HepG2 (cell line): Measurements from ENCODE around the gene DIP2C. TPM values are rescaled to one million over a fixed set of nuclear protein-coding genes. Genes with fewer than 3 reads are reported as not detected.

Experiments
- ELF4 ChIP-seq: sonication (generic); formaldehyde crosslinking; IDR thresholded peaks from 2 replicates; pipeline ENCODE4 v1.5.0; 2020; ENCODE audit warnings: missing genetic modification reagents, mild to moderate bottlenecking, moderate library complexity, borderline replicate concordance
- GFI1 ChIP-seq: sonication (generic); formaldehyde crosslinking; IDR thresholded peaks from 2 replicates; pipeline ENCODE4 v1.5.0; 2020; ENCODE audit warnings: missing genetic modification reagents, mild to moderate bottlenecking, borderline replicate concordance
- HNRNPL ChIP-seq: fragments of 200-400 bp; formaldehyde crosslinking; IDR thresholded peaks from 2 replicates; pipeline ENCODE4 v1.6.1; 2017; ENCODE audit warnings: mild to moderate bottlenecking, low read depth, low read length
- MAFF ChIP-seq: IDR thresholded peaks from 2 replicates; pipeline ENCODE4 v1.6.1; 2011; ENCODE audit warnings: low read depth, low read length, improper control_type of control experiment
- RNF2 ChIP-seq: fragments of 450-650 bp; conservative IDR thresholded peaks from 2 replicates; pipeline ENCODE4 v1.6.1; 2016; ENCODE audit warnings: low read depth
- SAFB2 ChIP-seq: sonication (generic); formaldehyde crosslinking; IDR thresholded peaks from 2 replicates; pipeline ENCODE4 v1.5.1; 2020; ENCODE audit warnings: missing genetic modification reagents, low read depth, mild to moderate bottlenecking, borderline replicate concordance
- SMAD3 ChIP-seq: sonication (generic); formaldehyde crosslinking; IDR thresholded peaks from 2 replicates; pipeline ENCODE4 v1.4.0; 2020; ENCODE audit warnings: missing genetic modification reagents
- SP1 ChIP-seq, 2 experiments: fragments of 450-650 bp in 1 of 2; sonication (generic) in 1 of 2; formaldehyde crosslinking in 1 of 2; IDR thresholded peaks; 2 replicates each; pipeline versions ENCODE4 v1.4.0 to v1.6.1; 2016 to 2020; ENCODE audit warnings: missing genetic modification reagents in 1 of 2
- SP2 ChIP-seq: sonication (generic); formaldehyde crosslinking; IDR thresholded peaks from 2 replicates; pipeline ENCODE4 v1.5.1; 2020; ENCODE audit warnings: mild to moderate bottlenecking, missing genetic modification reagents
- U2AF1 ChIP-seq: fragments of 200-400 bp; formaldehyde crosslinking; optimal IDR thresholded peaks from 2 replicates; pipeline ENCODE3; 2017; ENCODE audit warnings: mild to moderate bottlenecking, low read depth, low read length
- ZFAT ChIP-seq: sonication (generic); formaldehyde crosslinking; conservative IDR thresholded peaks from 2 replicates; pipeline ENCODE4 v1.8.1; 2023; ENCODE audit warnings: missing genetic modification reagents, inconsistent platforms
- ZFY ChIP-seq: sonication (generic); formaldehyde crosslinking; IDR thresholded peaks from 2 replicates; pipeline ENCODE4 v1.4.0; 2020; ENCODE audit warnings: missing genetic modification reagents
- ZKSCAN5 ChIP-seq: sonication (generic); formaldehyde crosslinking; IDR thresholded peaks from 2 replicates; pipeline ENCODE4 v1.5.1; 2020; ENCODE audit warnings: mild to moderate bottlenecking, missing genetic modification reagents
- ZNF343 ChIP-seq: sonication (generic); formaldehyde crosslinking; IDR thresholded peaks from 2 replicates; pipeline ENCODE4 v1.4.0; 2020; ENCODE audit warnings: mild to moderate bottlenecking, missing genetic modification reagents
- ZNF530 ChIP-seq: sonication (generic); formaldehyde crosslinking; IDR thresholded peaks from 2 replicates; pipeline ENCODE4 v1.5.0; 2020; ENCODE audit warnings: low read depth, mild to moderate bottlenecking, missing genetic modification reagents
- ZNF768 ChIP-seq: sonication (generic); formaldehyde crosslinking; IDR thresholded peaks from 2 replicates; pipeline ENCODE4 v1.4.0; 2020; ENCODE audit warnings: missing genetic modification reagents
- polyA plus RNA-seq, 8 experiments: library from polyadenylated mRNA; depleted of rRNA in 3 of 8; stranded (reverse) in 7 of 8; unstranded in 1 of 8; fragments of >200 nt; fragmentation: Illumina TruSeq in 4 of 8; extraction: Trizol in 4 of 8; gene quantifications; 2 replicates each; pipeline versions ENCODE4 v1.2.1 to v1.2.3, GENCODE V29; 2011 to 2016; ENCODE audit warnings: low read depth in 4 of 8, missing spikeins in 1 of 8, mixed read lengths in 1 of 8; ENCODE audit not compliant: insufficient read depth in 1 of 8
- total RNA-seq, 5 experiments: library from RNA; depleted of rRNA; stranded (reverse); fragments of >200 nt; fragmentation: Illumina TruSeq; extraction: Trizol; gene quantifications; 2 replicates each; pipeline ENCODE4 v1.2.3, GENCODE V29; 2016; ENCODE audit warnings: low read depth in 1 of 5
- TF ChIP-seq, protein P1 (sequence below): sonication (generic); formaldehyde crosslinking; IDR thresholded peaks from 2 replicates; pipeline ENCODE4 v1.9.0; 2022; ENCODE audit warnings: missing genetic modification reagents, mild to moderate bottlenecking, borderline replicate concordance
- TF ChIP-seq, protein P2 (sequence below): IDR thresholded peaks from 2 replicates; pipeline ENCODE4 v1.6.1; 2016; ENCODE audit warnings: low read depth, control low read depth
- TF ChIP-seq, protein P3 (sequence below): sonication (generic); formaldehyde crosslinking; IDR thresholded peaks from 2 replicates; pipeline ENCODE4 v1.9.0; 2021; ENCODE audit warnings: missing genetic modification reagents, mild to moderate bottlenecking, borderline replicate concordance
- TF ChIP-seq, protein P4 (sequence below): sonication (generic); formaldehyde crosslinking; IDR thresholded peaks from 2 replicates; pipeline ENCODE4 v1.5.0; 2020; ENCODE audit warnings: mild to moderate bottlenecking, missing genetic modification reagents, moderate library complexity

The DIP2C gene
- total and polyA plus RNA-seq, 2 of the 13 experiments (the other 11 are each of a cell fraction or from before 2014, with no cell fraction given), result 2.2 to 2.7 TPM

DNA sequence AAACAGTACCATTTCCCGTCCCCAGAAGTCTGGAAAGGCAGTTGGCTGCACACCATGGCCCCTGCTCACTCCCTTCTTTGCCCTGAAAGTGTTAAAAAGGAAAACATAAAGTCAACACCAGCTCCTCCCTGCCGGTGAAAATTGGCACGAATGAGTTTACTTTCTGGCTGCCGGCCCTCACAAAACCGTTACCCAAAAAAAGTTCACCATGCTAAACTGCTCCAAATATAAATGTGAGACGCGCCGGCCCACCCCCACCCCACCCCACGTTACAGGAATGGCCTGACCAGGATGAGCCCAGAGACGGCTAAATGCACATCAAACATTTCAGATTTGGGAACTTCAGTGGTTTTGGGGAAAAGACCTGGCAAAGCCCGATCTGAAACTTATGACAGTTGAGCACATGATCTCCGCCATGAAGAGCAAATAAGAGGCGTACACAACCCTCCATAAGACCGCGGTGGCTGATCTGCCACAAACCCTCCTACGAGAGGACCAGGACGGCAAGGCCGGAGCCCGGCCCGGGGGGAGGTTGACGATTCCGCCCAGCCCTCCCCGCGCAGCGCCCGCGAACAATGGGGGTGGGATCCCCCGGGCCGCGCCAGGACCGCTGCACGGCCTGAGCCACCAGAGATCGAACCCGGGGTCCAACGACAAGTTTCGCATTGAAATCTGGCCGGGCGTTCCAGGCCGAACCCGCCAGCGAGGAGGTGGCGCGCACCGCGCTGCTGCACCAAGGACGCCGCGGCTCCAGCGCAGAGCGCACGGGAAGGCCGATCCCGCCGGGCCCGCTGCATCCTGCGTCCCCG is 952 bp downstream of the DIP2C start (continued):
- TF ChIP-seq, protein P1, sequence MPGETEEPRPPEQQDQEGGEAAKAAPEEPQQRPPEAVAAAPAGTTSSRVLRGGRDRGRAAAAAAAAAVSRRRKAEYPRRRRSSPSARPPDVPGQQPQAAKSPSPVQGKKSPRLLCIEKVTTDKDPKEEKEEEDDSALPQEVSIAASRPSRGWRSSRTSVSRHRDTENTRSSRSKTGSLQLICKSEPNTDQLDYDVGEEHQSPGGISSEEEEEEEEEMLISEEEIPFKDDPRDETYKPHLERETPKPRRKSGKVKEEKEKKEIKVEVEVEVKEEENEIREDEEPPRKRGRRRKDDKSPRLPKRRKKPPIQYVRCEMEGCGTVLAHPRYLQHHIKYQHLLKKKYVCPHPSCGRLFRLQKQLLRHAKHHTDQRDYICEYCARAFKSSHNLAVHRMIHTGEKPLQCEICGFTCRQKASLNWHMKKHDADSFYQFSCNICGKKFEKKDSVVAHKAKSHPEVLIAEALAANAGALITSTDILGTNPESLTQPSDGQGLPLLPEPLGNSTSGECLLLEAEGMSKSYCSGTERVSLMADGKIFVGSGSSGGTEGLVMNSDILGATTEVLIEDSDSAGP (CRISPR knock-in tag), result peak; percentile 28; the same call in 1 of the 2 replicates
- TF ChIP-seq ZFY (CRISPR knock-in tag) (peak; percentile 84), U2AF1 (no peak), SMAD3 (CRISPR knock-in tag) (no peak), ZNF768 (peak; percentile 38; the same call in 1 of the 2 replicates), ELF4 (CRISPR knock-in tag) (no peak), GFI1 (CRISPR knock-in tag) (no peak), HNRNPL (no peak), RNF2 (peak; percentile 46; the same call in 1 of the 2 replicates), ZNF530 (CRISPR knock-in tag) (no peak), SP2 (CRISPR knock-in tag) (no peak), ZKSCAN5 (no peak), MAFF (no peak), ZNF343 (CRISPR knock-in tag) (no peak), SAFB2 (CRISPR knock-in tag) (no peak), ZFAT (CRISPR knock-in tag) (0 out of 2 replicates have a peak, but pooled peaks have one; percentile 60), SP1 (IDR thresholded peaks at IDR 0.05) (no peak), SP1 (CRISPR knock-in tag; IDR thresholded peaks at IDR 0.05) (no peak)
- TF ChIP-seq, protein P2, sequence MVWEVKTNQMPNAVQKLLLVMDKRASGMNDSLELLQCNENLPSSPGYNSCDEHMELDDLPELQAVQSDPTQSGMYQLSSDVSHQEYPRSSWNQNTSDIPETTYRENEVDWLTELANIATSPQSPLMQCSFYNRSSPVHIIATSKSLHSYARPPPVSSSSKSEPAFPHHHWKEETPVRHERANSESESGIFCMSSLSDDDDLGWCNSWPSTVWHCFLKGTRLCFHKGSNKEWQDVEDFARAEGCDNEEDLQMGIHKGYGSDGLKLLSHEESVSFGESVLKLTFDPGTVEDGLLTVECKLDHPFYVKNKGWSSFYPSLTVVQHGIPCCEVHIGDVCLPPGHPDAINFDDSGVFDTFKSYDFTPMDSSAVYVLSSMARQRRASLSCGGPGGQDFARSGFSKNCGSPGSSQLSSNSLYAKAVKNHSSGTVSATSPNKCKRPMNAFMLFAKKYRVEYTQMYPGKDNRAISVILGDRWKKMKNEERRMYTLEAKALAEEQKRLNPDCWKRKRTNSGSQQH, result no peak
- TF ChIP-seq, protein P3, sequence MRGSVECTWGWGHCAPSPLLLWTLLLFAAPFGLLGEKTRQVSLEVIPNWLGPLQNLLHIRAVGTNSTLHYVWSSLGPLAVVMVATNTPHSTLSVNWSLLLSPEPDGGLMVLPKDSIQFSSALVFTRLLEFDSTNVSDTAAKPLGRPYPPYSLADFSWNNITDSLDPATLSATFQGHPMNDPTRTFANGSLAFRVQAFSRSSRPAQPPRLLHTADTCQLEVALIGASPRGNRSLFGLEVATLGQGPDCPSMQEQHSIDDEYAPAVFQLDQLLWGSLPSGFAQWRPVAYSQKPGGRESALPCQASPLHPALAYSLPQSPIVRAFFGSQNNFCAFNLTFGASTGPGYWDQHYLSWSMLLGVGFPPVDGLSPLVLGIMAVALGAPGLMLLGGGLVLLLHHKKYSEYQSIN (CRISPR knock-in tag), result no peak
- TF ChIP-seq, protein P4, sequence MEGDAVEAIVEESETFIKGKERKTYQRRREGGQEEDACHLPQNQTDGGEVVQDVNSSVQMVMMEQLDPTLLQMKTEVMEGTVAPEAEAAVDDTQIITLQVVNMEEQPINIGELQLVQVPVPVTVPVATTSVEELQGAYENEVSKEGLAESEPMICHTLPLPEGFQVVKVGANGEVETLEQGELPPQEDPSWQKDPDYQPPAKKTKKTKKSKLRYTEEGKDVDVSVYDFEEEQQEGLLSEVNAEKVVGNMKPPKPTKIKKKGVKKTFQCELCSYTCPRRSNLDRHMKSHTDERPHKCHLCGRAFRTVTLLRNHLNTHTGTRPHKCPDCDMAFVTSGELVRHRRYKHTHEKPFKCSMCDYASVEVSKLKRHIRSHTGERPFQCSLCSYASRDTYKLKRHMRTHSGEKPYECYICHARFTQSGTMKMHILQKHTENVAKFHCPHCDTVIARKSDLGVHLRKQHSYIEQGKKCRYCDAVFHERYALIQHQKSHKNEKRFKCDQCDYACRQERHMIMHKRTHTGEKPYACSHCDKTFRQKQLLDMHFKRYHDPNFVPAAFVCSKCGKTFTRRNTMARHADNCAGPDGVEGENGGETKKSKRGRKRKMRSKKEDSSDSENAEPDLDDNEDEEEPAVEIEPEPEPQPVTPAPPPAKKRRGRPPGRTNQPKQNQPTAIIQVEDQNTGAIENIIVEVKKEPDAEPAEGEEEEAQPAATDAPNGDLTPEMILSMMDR, result no peak
